C4-2B (cell line): ENCODE measurements around the gene CYTH4.

ENCODE experiments used
- CTCF ChIP-seq: fragments of 450-650 bp; conservative IDR thresholded peaks from 2 replicates; pipeline ENCODE4 v1.5.1; 2017; ENCODE audit warnings: mild to moderate bottlenecking
- ZFX ChIP-seq: fragments of 450-650 bp; IDR thresholded peaks from 2 replicates; pipeline ENCODE4 v1.6.1; 2017

GRCh38 chr22:37329238-37330140 is 47.2 kb downstream of the CYTH4 start:
- TF ChIP-seq CTCF: no peak
- TF ChIP-seq ZFX: no peak
